HEK293 (cell line): Measurements from ENCODE around the gene TCF21.
"Not testable (repeated sequence)": the region's sequence is repeated elsewhere in the genome, so short reads cannot be mapped to it uniquely, and the experiment has no call there.

Experiments
- CTCF ChIA-PET: fragments of 350-600 bp; formaldehyde crosslinking; extraction: SDS; loops from one replicate; lab custom pipeline; 2021; ENCODE audit warnings: antibody characterized with exemption; lab: Yijun Ruan, JAX
- POLR2A ChIA-PET: fragments of 300-600 bp; formaldehyde crosslinking; extraction: SDS; loops from one replicate; lab custom pipeline; 2020; ENCODE audit warnings: antibody characterized with exemption, inconsistent platforms; lab: Yijun Ruan, JAX
- H3K27ac ChIP-seq: fragments of 200-500 bp; sonication (Bioruptor generic); 2 replicates; pipeline ENCODE4 v1.5.1; 2014; ENCODE audit warnings: low read depth, low read length, control low read depth, inconsistent platforms; ENCODE audit errors: extremely low read depth
- H3K36me3 ChIP-seq, 2 experiments: fragments of 200-500 bp in 1 of 2; sonication (Bioruptor generic) in 1 of 2; 1 replicate in 1 of 2; 2 replicates in 1 of 2; pipeline ENCODE4 v1.5.1; 2014 to 2017; ENCODE audit warnings: inconsistent platforms in 2 of 2, low read length in 2 of 2; ENCODE audit not compliant: control insufficient read depth in 2 of 2, insufficient read depth in 1 of 2
- H3K4me1 ChIP-seq: fragments of 200-500 bp; sonication (Bioruptor generic); 2 replicates; pipeline ENCODE4 v1.5.1; 2014; ENCODE audit warnings: mild to moderate bottlenecking, low read length, inconsistent platforms; ENCODE audit not compliant: control insufficient read depth, insufficient read depth
- H3K4me3 ChIP-seq: 2 replicates; pipeline ENCODE4 v1.5.1; 2011; ENCODE audit warnings: low read depth, mild to moderate bottlenecking, control low read depth, low read length, moderate library complexity
- H3K9me3 ChIP-seq: fragments of 200-500 bp; sonication (Bioruptor generic); 2 replicates; pipeline ENCODE4 v1.5.1; 2014; ENCODE audit warnings: low read depth, low read length, inconsistent platforms; ENCODE audit not compliant: control insufficient read depth, insufficient read depth
- ATF2 ChIP-seq: fragments of 450-650 bp; formaldehyde crosslinking; IDR thresholded peaks from 2 replicates; pipeline ENCODE4 v1.5.1; 2016; ENCODE audit warnings: missing biosample characterization, missing genetic modification characterization, low read depth
- OVOL3 ChIP-seq: fragments of 450-650 bp; formaldehyde crosslinking; IDR thresholded peaks from 2 replicates; pipeline ENCODE4 v1.5.1; 2016; ENCODE audit warnings: missing biosample characterization, missing genetic modification characterization
- PRDM6 ChIP-seq: fragments of 450-650 bp; formaldehyde crosslinking; IDR thresholded peaks from 2 replicates; pipeline ENCODE4 v1.5.1; 2017; ENCODE audit warnings: missing biosample characterization, missing genetic modification characterization
- SALL2 ChIP-seq: fragments of 450-650 bp; formaldehyde crosslinking; IDR thresholded peaks from 2 replicates; pipeline ENCODE4 v1.5.0; 2017; ENCODE audit warnings: missing biosample characterization, mild to moderate bottlenecking, missing genetic modification characterization, borderline replicate concordance
- SETDB1 ChIP-seq: IDR thresholded peaks from one replicate; pipeline ENCODE4 v1.6.1; 2017; ENCODE audit warnings: mild to moderate bottlenecking, low read length, moderate library complexity, mixed read lengths; ENCODE audit not compliant: insufficient read length
- TRIM28 ChIP-seq: IDR thresholded peaks from 2 replicates; pipeline ENCODE4 v1.6.1; 2011; ENCODE audit warnings: low read length, control low read depth, borderline replicate concordance
- ZBTB20 ChIP-seq: fragments of 450-650 bp; formaldehyde crosslinking; IDR thresholded peaks from 2 replicates; pipeline ENCODE4 v1.5.1; 2016; ENCODE audit warnings: missing biosample characterization, missing genetic modification characterization
- ZBTB26 ChIP-seq: fragments of 450-650 bp; formaldehyde crosslinking; optimal IDR thresholded peaks from 2 replicates; pipeline ENCODE3; 2016; ENCODE audit warnings: missing biosample characterization, mild to moderate bottlenecking, missing genetic modification characterization
- ZNF2 ChIP-seq: fragments of 450-650 bp; formaldehyde crosslinking; IDR thresholded peaks from 2 replicates; pipeline ENCODE4 v1.5.1; 2016; ENCODE audit warnings: missing biosample characterization, missing genetic modification characterization
- ZNF248 ChIP-seq: fragments of 450-650 bp; formaldehyde crosslinking; IDR thresholded peaks from 2 replicates; pipeline ENCODE4 v1.5.1; 2017; ENCODE audit warnings: missing biosample characterization, missing genetic modification characterization
- ZNF280D ChIP-seq: fragments of 450-650 bp; formaldehyde crosslinking; IDR thresholded peaks from 2 replicates; pipeline ENCODE4 v1.5.1; 2016; ENCODE audit warnings: missing biosample characterization, missing genetic modification characterization
- ZNF37A ChIP-seq: fragments of 450-650 bp; IDR thresholded peaks from 2 replicates; pipeline ENCODE4 v1.5.1; 2018; ENCODE audit warnings: missing biosample characterization, missing genetic modification characterization
- ZNF558 ChIP-seq: fragments of 450-650 bp; formaldehyde crosslinking; IDR thresholded peaks from 2 replicates; pipeline ENCODE4 v1.5.1; 2016; ENCODE audit warnings: missing biosample characterization, missing genetic modification characterization
- ZNF623 ChIP-seq: fragments of 450-650 bp; formaldehyde crosslinking; IDR thresholded peaks from 2 replicates; pipeline ENCODE4 v1.5.1; 2016; ENCODE audit warnings: missing biosample characterization, missing genetic modification characterization
- ZNF664 ChIP-seq: fragments of 450-650 bp; formaldehyde crosslinking; IDR thresholded peaks from 2 replicates; pipeline ENCODE4 v1.5.1; 2016; ENCODE audit warnings: missing biosample characterization, missing genetic modification characterization
- ZNF830 ChIP-seq: fragments of 450-650 bp; IDR thresholded peaks from 2 replicates; pipeline ENCODE4 v1.5.0; 2018; ENCODE audit warnings: missing biosample characterization, missing genetic modification characterization, low read depth, mild to moderate bottlenecking, moderate library complexity
- ZNF837 ChIP-seq: fragments of 450-650 bp; formaldehyde crosslinking; IDR thresholded peaks from 2 replicates; pipeline ENCODE4 v1.5.1; 2016; ENCODE audit warnings: missing biosample characterization, missing genetic modification characterization
- ZSCAN30 ChIP-seq: fragments of 450-650 bp; IDR thresholded peaks from 2 replicates; pipeline ENCODE4 v1.5.1; 2018; ENCODE audit warnings: missing biosample characterization, mild to moderate bottlenecking, missing genetic modification characterization, moderate library complexity

TCF21 gene

GRCh38 chr6:133856911-133857310 lies 32.0 kb upstream of the TCF21 start (continued):
- 0 out of 2 replicates have a peak, but pooled peaks have one; percentile 12 for TF ChIP-seq ATF2 (tag by site-specific recombination)
- TF ChIP-seq, all 188 proteins: peak for 2

GRCh38 chr6:133857696-133858095 lies 31.2 kb upstream of the TCF21 start:
- no peaks in the 10 kb centered on the region for H3K9me3 ChIP-seq
- no peak for TF ChIP-seq ZBTB20
- peak; percentile 65 for TF ChIP-seq ATF2 (tag by site-specific recombination)
- no peak for TF ChIP-seq ZSCAN30 (tag by site-specific recombination)
- TF ChIP-seq ZNF664 (tag by site-specific recombination), result peak; percentile 9; the same call in 1 of the 2 replicates
- TF ChIP-seq, all 188 proteins: peak for 2
- POLR2A ChIA-PET, result no interaction called here

GRCh38 chr6:133861337-133861736 lies 27.6 kb upstream of the TCF21 start:
- POLR2A ChIA-PET, result interaction anchor here (0.5 kb wide), 1 partner anchor 216 kb away, joined by 3 read pairs; no protein-coding TSS in a partner anchor
- not testable (repeated sequence) for H3K4me3 ChIP-seq, H3K27ac ChIP-seq, H3K4me1 ChIP-seq, H3K9me3 ChIP-seq, H3K36me3 ChIP-seq
- CTCF ChIA-PET, result interaction anchor here (0.6 to 1.3 kb wide), 3 partner anchors 25 to 66 kb away, joined by 3 to 5 read pairs (median 3); no protein-coding TSS in a partner anchor

More at GRCh38 chr6:133857696-133858095, 31.2 kb upstream of the TCF21 start:
- CTCF ChIA-PET, result interaction anchor here (0.6 to 1.4 kb wide), 4 partner anchors 24 to 97 kb away, joined by 3 to 5 read pairs (median 4); no protein-coding TSS in a partner anchor
- Histone ChIP-seq H3K4me1 (no peaks in the 10 kb centered on the region), H3K4me3 (no peak overlapping the region), H3K27ac (no peak overlapping the region), H3K36me3 (no peaks in the 10 kb centered on the region)

GRCh38 chr6:133863228-133863627 lies 25.7 kb upstream of the TCF21 start:
- no peak overlapping the region for H3K4me3 ChIP-seq
- no peak overlapping the region for H3K27ac ChIP-seq
- ChIA-PET POLR2A (no interaction called here), CTCF (interaction anchor here (0.9 kb wide), 1 partner anchor 53 kb away, joined by 3 read pairs; no protein-coding TSS in a partner anchor)
- no peaks in the 10 kb centered on the region for H3K4me1 ChIP-seq
- no peaks in the 10 kb centered on the region for H3K36me3 ChIP-seq
- no peaks in the 10 kb centered on the region; the same call in 1 of the 2 replicates for H3K9me3 ChIP-seq
- TF ChIP-seq ZBTB26 (tag by site-specific recombination) (no peak), ZNF830 (no peak), ZNF558 (tag by site-specific recombination) (peak; percentile 97), ZNF2 (tag by site-specific recombination) (no peak), SALL2 (tag by site-specific recombination) (no peak), ZNF248 (tag by site-specific recombination) (no peak), PRDM6 (tag by site-specific recombination) (no peak), OVOL3 (tag by site-specific recombination) (no peak), TRIM28 (peak; percentile 96), ZNF623 (tag by site-specific recombination) (no peak), ZNF280D (tag by site-specific recombination) (no peak), ZNF837 (tag by site-specific recombination) (no peak), ZNF37A (tag by site-specific recombination) (no peak), SETDB1 (peak; percentile 97)
- TF ChIP-seq, all 188 proteins: peak for 3
